ENCODE measurements around the gene AOAH.
"Not testable (repeated sequence)": the region's sequence is repeated elsewhere in the genome, so short reads cannot be mapped to it uniquely, and the experiment has no call there.

Gene AOAH

GRCh38 chr7:36497775-36498174 is 226.5 kb downstream of the AOAH start:
- DNase-seq (ENCODE audit: extremely low read depth, insufficient read length), result no peak
- TF ChIP-seq CTCF (IDR thresholded peaks at IDR 0.05; ENCODE audit: insufficient read depth, low read length, poor library complexity, severe bottlenecking), result no peak
- H3K36me3 ChIP-seq (ENCODE audit: control insufficient read depth, insufficient read depth, low read length), result no peaks in the 10 kb centered on the region
- H3K27me3 ChIP-seq (replicated peaks; ENCODE audit: control insufficient read depth, insufficient read depth, low read length), result no peaks in the 10 kb centered on the region
- no peak overlapping the region for H3K4me3 ChIP-seq (replicated peaks; ENCODE audit: low read depth, low read length)

DNA sequence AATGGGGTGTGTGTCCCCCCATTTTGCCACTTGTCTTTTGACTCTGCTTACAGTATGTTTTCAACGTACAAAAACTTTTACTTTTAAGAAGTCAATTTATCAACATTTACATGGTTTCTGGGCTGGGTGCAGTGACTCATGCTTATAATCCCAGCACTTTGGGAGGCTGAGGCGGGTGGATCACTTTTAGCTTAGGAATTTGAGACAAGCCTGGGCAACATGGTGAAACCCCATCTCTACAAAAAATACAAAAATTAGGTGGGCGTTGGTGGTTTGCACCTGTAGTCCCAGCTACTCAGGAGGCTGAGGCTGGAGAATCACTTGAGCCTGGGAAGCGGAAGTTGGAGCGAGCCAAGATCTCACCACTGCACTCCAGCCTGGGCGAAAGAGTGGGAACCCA is 227.1 kb downstream of the AOAH start:
- not testable (repeated sequence) for H3K36me3 ChIP-seq (ENCODE audit: control insufficient read depth, insufficient read depth, low read length); H3K4me3 ChIP-seq (replicated peaks; ENCODE audit: low read depth, low read length); H3K27me3 ChIP-seq (replicated peaks; ENCODE audit: control insufficient read depth, insufficient read depth, low read length); DNase-seq (ENCODE audit: extremely low read depth, insufficient read length)

DNA sequence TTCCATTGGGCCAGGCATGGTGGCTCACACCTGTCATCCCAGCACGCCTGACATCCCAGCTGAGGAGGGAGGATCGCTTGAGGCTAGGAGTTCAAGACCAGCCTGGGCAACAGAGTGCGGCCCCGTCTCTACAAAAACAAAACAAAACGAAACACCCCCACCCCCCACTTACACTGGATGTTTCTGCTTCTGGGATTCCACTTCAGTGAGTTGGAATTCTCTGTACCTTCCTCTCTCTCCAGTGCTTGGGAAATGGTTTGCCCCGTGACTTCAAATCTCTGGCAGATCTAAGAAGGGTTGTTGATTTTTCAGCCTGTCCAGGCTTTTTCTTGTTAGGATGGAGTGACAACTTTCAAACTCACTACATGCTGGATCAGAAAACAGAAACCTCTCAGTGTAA is 227.7 kb downstream of the AOAH start:
- no peak overlapping the region for H3K4me3 ChIP-seq (replicated peaks; ENCODE audit: low read depth, low read length)
- H3K36me3 ChIP-seq (ENCODE audit: control insufficient read depth, insufficient read depth, low read length), result no peaks in the 10 kb centered on the region
- no peak for TF ChIP-seq CTCF (IDR thresholded peaks at IDR 0.05; ENCODE audit: insufficient read depth, low read length, poor library complexity, severe bottlenecking)
- no peak for DNase-seq (ENCODE audit: extremely low read depth, insufficient read length)
- no peaks in the 10 kb centered on the region for H3K27me3 ChIP-seq (replicated peaks; ENCODE audit: control insufficient read depth, insufficient read depth, low read length)

DNA sequence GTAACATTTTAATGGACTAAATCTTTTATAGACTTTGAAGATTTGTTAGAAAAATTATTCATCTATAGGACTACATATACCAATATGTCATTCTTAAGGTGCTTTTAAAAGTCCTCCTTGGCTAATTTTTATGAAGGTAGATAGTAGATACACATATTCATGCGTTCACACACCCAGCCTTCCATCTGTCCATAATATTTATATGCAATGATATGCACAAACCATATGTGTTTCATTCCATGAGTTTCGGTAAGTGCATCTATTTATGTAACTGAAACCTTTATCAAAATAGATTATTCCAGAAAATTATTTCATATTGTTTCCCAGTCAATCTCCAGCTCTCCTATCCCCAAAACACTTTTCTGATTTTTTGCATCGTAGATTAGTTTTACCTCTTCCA is 233.0 kb downstream of the AOAH start:
- Histone ChIP-seq H3K4me3 (replicated peaks; ENCODE audit: low read depth, low read length) (no peak overlapping the region), H3K27me3 (replicated peaks; ENCODE audit: control insufficient read depth, insufficient read depth, low read length) (no peaks in the 10 kb centered on the region; the same call in 1 of the 2 replicates), H3K36me3 (ENCODE audit: control insufficient read depth, insufficient read depth, low read length) (no peaks in the 10 kb centered on the region)
- DNase-seq (ENCODE audit: extremely low read depth, insufficient read length), result no peak
- TF ChIP-seq CTCF (IDR thresholded peaks at IDR 0.05; ENCODE audit: insufficient read depth, low read length, poor library complexity, severe bottlenecking), result no peak

GRCh38 chr7:36490419-36490830 is 233.9 kb downstream of the AOAH start:
- H3K36me3 ChIP-seq (ENCODE audit: control insufficient read depth, insufficient read depth, low read length), result no peaks in the 10 kb centered on the region
- H3K27me3 ChIP-seq (replicated peaks; ENCODE audit: control insufficient read depth, insufficient read depth, low read length), result no peaks in the 10 kb centered on the region; the same call in 1 of the 2 replicates
- no peak overlapping the region for H3K4me3 ChIP-seq (replicated peaks; ENCODE audit: low read depth, low read length)
- no peak for TF ChIP-seq CTCF (IDR thresholded peaks at IDR 0.05; ENCODE audit: insufficient read depth, low read length, poor library complexity, severe bottlenecking)
- no peak for DNase-seq (ENCODE audit: extremely low read depth, insufficient read length)

DNA sequence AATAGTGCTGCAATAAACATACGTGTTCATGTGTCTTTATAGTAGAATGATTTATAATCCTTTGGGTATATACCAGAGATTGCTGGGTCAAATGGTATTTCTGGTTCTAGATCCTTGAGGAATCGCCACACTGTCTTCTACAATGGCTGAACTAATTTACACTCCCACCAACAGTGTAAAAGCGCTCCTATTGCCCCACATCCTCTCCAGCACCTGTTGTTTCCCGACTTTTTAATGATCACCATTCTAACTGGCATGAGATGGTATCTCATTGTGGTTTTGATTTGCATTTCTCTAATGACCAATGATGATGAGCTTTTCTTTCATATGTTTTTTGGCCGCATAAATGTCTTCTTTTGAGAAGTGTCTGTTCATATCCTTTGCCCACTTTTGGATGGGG is 235.6 kb downstream of the AOAH start:
- DNase-seq (ENCODE audit: extremely low read depth, insufficient read length); H3K27me3 ChIP-seq (replicated peaks; ENCODE audit: control insufficient read depth, insufficient read depth, low read length): not testable (repeated sequence)

DNA sequence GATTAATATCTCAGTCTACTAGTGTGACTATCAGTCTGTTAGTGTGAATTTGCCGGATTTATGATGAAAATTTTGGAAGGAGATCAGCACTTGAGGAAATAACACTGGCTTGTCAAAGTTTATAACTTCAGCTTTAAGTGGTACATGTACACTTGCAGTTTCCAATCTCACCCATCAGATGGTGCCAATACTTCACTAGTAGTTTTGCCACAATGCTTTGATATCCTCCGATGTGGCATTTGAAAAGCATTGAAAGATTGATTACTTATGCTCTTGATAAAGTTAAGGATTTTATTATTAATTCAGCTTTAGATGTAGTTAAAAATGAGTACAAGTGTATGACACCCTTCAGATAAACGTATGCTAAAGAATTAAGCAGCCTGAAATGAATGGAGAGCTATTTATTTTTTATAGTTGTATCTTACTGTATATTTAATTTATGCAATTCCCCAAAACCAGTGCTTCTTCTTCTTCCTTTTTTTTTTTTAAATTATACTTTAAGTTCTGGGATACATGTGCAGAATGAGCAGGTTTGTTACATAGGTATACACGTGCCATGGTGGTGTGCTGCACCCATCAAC is 236.4 kb downstream of the AOAH start:
- no peak for DNase-seq (ENCODE audit: extremely low read depth, insufficient read length)
- TF ChIP-seq CTCF (IDR thresholded peaks at IDR 0.05; ENCODE audit: insufficient read depth, low read length, poor library complexity, severe bottlenecking), result peak; percentile 58
- Histone ChIP-seq H3K27me3 (replicated peaks; ENCODE audit: control insufficient read depth, insufficient read depth, low read length) (peaks cover 1% of the 10 kb centered on the region), H3K36me3 (ENCODE audit: control insufficient read depth, insufficient read depth, low read length) (no peaks in the 10 kb centered on the region), H3K4me3 (replicated peaks; ENCODE audit: low read depth, low read length) (no peak overlapping the region)

More for the DNA sequence above, 235.6 kb downstream of the AOAH start:
- not testable (repeated sequence) for H3K4me3 ChIP-seq (replicated peaks; ENCODE audit: low read depth, low read length); H3K36me3 ChIP-seq (ENCODE audit: control insufficient read depth, insufficient read depth, low read length)

All from GM06990 (cell line).